SK-N-SH (cell line): ENCODE data around the gene CTLA4. TPM values are rescaled to one million over a fixed set of nuclear protein-coding genes. Genes with fewer than 3 reads are reported as not detected.

Experiments used
- CTCF ChIA-PET: fragments of 300-600, 350-600 bp; formaldehyde crosslinking; extraction: SDS; loops from one replicate; lab custom pipeline; 2021; lab: Yijun Ruan, JAX
- POLR2A ChIA-PET: fragments of 350-600 bp; sonication (Branson Sonifier 250); formaldehyde crosslinking; extraction: SDS; loops from one replicate; lab custom pipeline; 2020; ENCODE audit warnings: antibody characterized with exemption, inconsistent platforms; lab: Yijun Ruan, JAX
- DNase-seq: peaks from one replicate; pipeline ENCODE4 v3.0.0; 2012
- H2AFZ ChIP-seq: fragments of 200-600 bp; sonication (generic); 2 replicates; pipeline ENCODE4 v1.8.1; 2016; ENCODE audit warnings: antibody characterized with exemption, mild to moderate bottlenecking, low read depth
- H3F3A ChIP-seq: fragments of 200-600 bp; sonication (generic); replicated peaks from 2 replicates; pipeline ENCODE3; 2016; ENCODE audit warnings: antibody characterized with exemption, mild to moderate bottlenecking; ENCODE audit not compliant: insufficient read depth
- H3K27ac ChIP-seq, 2 experiments: fragments of 200-500 bp in 1 of 2; fragments of 200-600 bp in 1 of 2; sonication (Bioruptor generic) in 1 of 2; sonication (generic), shearing (Covaris generic) in 1 of 2; 2 replicates each; pipeline versions ENCODE4 v1.5.1 to v1.6.1; 2014 to 2016; ENCODE audit warnings: low read depth in 2 of 2, inconsistent platforms in 1 of 2, low read length in 1 of 2, mild to moderate bottlenecking in 1 of 2, mixed read lengths in 1 of 2
- H3K27me3 ChIP-seq: fragments of 200-600 bp; sonication (generic), shearing (Covaris generic); 2 replicates; pipeline ENCODE4 v1.6.1; 2016; ENCODE audit warnings: mixed run types; ENCODE audit not compliant: insufficient read depth
- H3K36me3 ChIP-seq, 2 experiments: fragments of 200-500 bp in 1 of 2; fragments of 200-600 bp in 1 of 2; sonication (Bioruptor generic) in 1 of 2; sonication (generic) in 1 of 2; replicated peaks in 1 of 2; 2 replicates each; pipeline versions ENCODE3 to v1.5.1; 2014 to 2016; ENCODE audit warnings: low read length in 1 of 2, mild to moderate bottlenecking in 1 of 2; ENCODE audit not compliant: insufficient read depth in 2 of 2, control insufficient read depth in 1 of 2
- H3K4me1 ChIP-seq, 2 experiments: fragments of 200-500 bp in 1 of 2; fragments of 200-600 bp in 1 of 2; sonication (Bioruptor generic) in 1 of 2; sonication (generic), shearing (Covaris generic) in 1 of 2; 2 replicates each; pipeline versions ENCODE4 v1.5.1 to v1.6.1; 2014 to 2016; ENCODE audit warnings: low read depth in 1 of 2, low read length in 1 of 2, mixed run types in 1 of 2; ENCODE audit not compliant: insufficient read depth in 2 of 2, control insufficient read depth in 1 of 2
- H3K4me2 ChIP-seq: fragments of 200-600 bp; sonication (generic), shearing (Covaris generic); 2 replicates; pipeline ENCODE4 v1.6.1; 2017; ENCODE audit warnings: mixed run types
- H3K4me3 ChIP-seq, 2 experiments: fragments of 200-500 bp in 1 of 2; fragments of 200-600 bp in 1 of 2; sonication (Bioruptor generic) in 1 of 2; sonication (generic), shearing (Covaris generic) in 1 of 2; 2 replicates each; pipeline versions ENCODE4 v1.5.1 to v1.8.1; 2014 to 2016; ENCODE audit warnings: low read depth in 2 of 2, inconsistent platforms in 1 of 2, low read length in 1 of 2, mild to moderate bottlenecking in 1 of 2, mixed read lengths in 1 of 2, moderate library complexity in 1 of 2
- H3K79me2 ChIP-seq: fragments of 200-600 bp; sonication (generic); 2 replicates; pipeline ENCODE4 v1.8.1; 2017; ENCODE audit warnings: mild to moderate bottlenecking; ENCODE audit not compliant: insufficient read depth
- H3K9ac ChIP-seq: fragments of 200-600 bp; sonication (generic); 2 replicates; pipeline ENCODE4 v1.6.1; 2017; ENCODE audit warnings: mixed run types
- H3K9me2 ChIP-seq: fragments of 200-600 bp; sonication (generic); 2 replicates; pipeline ENCODE4 v1.6.1; 2017; ENCODE audit warnings: mixed run types
- H3K9me3 ChIP-seq: fragments of 200-600 bp; sonication (generic); 2 replicates; pipeline ENCODE4 v1.6.1; 2017; ENCODE audit warnings: mixed run types, mild to moderate bottlenecking, moderate library complexity
- H4K20me1 ChIP-seq: fragments of 200-600 bp; sonication (generic); 2 replicates; pipeline ENCODE4 v1.6.1; 2017; ENCODE audit warnings: mild to moderate bottlenecking, mixed run types; ENCODE audit not compliant: insufficient read depth
- CTCF ChIP-seq: fragments of 200-600 bp; sonication (generic); IDR thresholded peaks from 2 replicates; pipeline ENCODE4 v1.6.1; 2017; ENCODE audit warnings: antibody characterized with exemption, mild to moderate bottlenecking, moderate library complexity
- ELF1 ChIP-seq: IDR thresholded peaks from 2 replicates; pipeline ENCODE4 v1.4.0; 2012
- EP300 ChIP-seq, 2 experiments: IDR thresholded peaks; 2 replicates each; pipeline versions ENCODE4 v1.4.0 to v1.6.1; 2012; ENCODE audit warnings: borderline replicate concordance in 1 of 2, low read depth in 1 of 2, low read length in 1 of 2
- EZH2phosphoT487 ChIP-seq: fragments of 200-600 bp; sonication (generic); IDR thresholded peaks from 2 replicates; pipeline ENCODE4 v1.6.1; 2017; ENCODE audit warnings: low read depth, mixed run types, mild to moderate bottlenecking, antibody characterized with exemption, moderate library complexity, borderline replicate concordance
- FOSL2 ChIP-seq: IDR thresholded peaks from 2 replicates; pipeline ENCODE4 v1.4.0; 2012; ENCODE audit warnings: low read depth, mild to moderate bottlenecking, moderate library complexity, borderline replicate concordance
- GABPA ChIP-seq: IDR thresholded peaks from 2 replicates; pipeline ENCODE4 v1.4.0; 2012; ENCODE audit warnings: low read depth, mild to moderate bottlenecking
- IRF3 ChIP-seq: fragments of 150-350 bp; IDR thresholded peaks from 2 replicates; pipeline ENCODE4 v1.6.1; 2016; ENCODE audit warnings: mild to moderate bottlenecking, low read depth, low read length
- JUND ChIP-seq: IDR thresholded peaks from 2 replicates; pipeline ENCODE4 v1.4.0; 2012
- MXI1 ChIP-seq: IDR thresholded peaks from 2 replicates; pipeline ENCODE4 v1.6.1; 2012; ENCODE audit warnings: mild to moderate bottlenecking, low read depth, low read length, improper control_type of control experiment
- NRF1 ChIP-seq: IDR thresholded peaks from 2 replicates; pipeline ENCODE4 v1.6.1; 2012; ENCODE audit warnings: low read depth, mild to moderate bottlenecking, low read length
- POLR2AphosphoS5 ChIP-seq: IDR thresholded peaks from 2 replicates; pipeline ENCODE4 v1.6.1; 2012; ENCODE audit warnings: low read depth, low read length
- RCOR1 ChIP-seq: fragments of 150-350 bp; IDR thresholded peaks from 2 replicates; pipeline ENCODE4 v1.6.1; 2017; ENCODE audit warnings: antibody characterized with exemption, low read length
- RXRA ChIP-seq: IDR thresholded peaks from 2 replicates; pipeline ENCODE4 v1.4.0; 2012; ENCODE audit warnings: low read depth, mild to moderate bottlenecking, borderline replicate concordance
- SIN3A ChIP-seq: IDR thresholded peaks from 2 replicates; pipeline ENCODE4 v1.6.1; 2012; ENCODE audit warnings: low read depth, mild to moderate bottlenecking, low read length, moderate library complexity, borderline replicate concordance
- SMC3 ChIP-seq: IDR thresholded peaks from 2 replicates; pipeline ENCODE4 v1.6.1; 2012; ENCODE audit warnings: low read depth, low read length, improper control_type of control experiment
- TAF1 ChIP-seq: IDR thresholded peaks from 2 replicates; pipeline ENCODE4 v1.6.1; 2012; ENCODE audit warnings: low read depth, mild to moderate bottlenecking, low read length, moderate library complexity, borderline replicate concordance
- TCF12 ChIP-seq: IDR thresholded peaks from 2 replicates; pipeline ENCODE4 v1.4.0; 2012
- USF2 ChIP-seq: fragments of 150-350 bp; IDR thresholded peaks from 2 replicates; pipeline ENCODE4 v1.6.1; 2017; ENCODE audit warnings: antibody characterized with exemption, low read length, low read depth, borderline replicate concordance
- YY1 ChIP-seq: IDR thresholded peaks from 2 replicates; pipeline ENCODE4 v1.4.0; 2012; ENCODE audit warnings: low read depth, mild to moderate bottlenecking
- WGBS: methylation state at CpG from one replicate; pipeline ENCODE4 v1.1.6; 2017; ENCODE audit warnings: low lambda C conversion rate; 5-methylcytosine and 5-hydroxymethylcytosine counted together
- polyA plus RNA-seq, 3 experiments: library from polyadenylated mRNA; depleted of rRNA; stranded (reverse); fragments of >200 nt; gene quantifications; 2 replicates each; pipeline ENCODE4 v1.2.3, GENCODE V29; 2012

CTLA4 gene
- polyA plus RNA-seq, 1 of the 3 experiments (the other 2 are of a cell fraction), result not detected

- no peak overlapping the region for H3K27ac ChIP-seq
- no peaks in the 10 kb centered on the region for H3K27me3 ChIP-seq
- H3K4me2 ChIP-seq, result no peak overlapping the region
- no peaks in the 10 kb centered on the region for H3K79me2 ChIP-seq
- H2AFZ ChIP-seq, result no peak overlapping the region
- H3K9ac ChIP-seq, result no peak overlapping the region
- ChIA-PET POLR2A (no interaction called here), CTCF (interaction anchor here (1.3 to 1.8 kb wide), 3 partner anchors 9 to 31 kb away, joined by 4 to 7 read pairs (median 7); no protein-coding TSS in a partner anchor)
- no peaks in the 10 kb centered on the region for H3K36me3 ChIP-seq
- no peaks in the 10 kb centered on the region for H3F3A ChIP-seq
- H3K9me2 ChIP-seq, result no peaks in the 10 kb centered on the region
- DNase-seq, result no peak
- no peaks in the 10 kb centered on the region for H3K4me1 ChIP-seq
- H4K20me1 ChIP-seq, result no peaks in the 10 kb centered on the region
- no peak for TF ChIP-seq JUND
- TF ChIP-seq NRF1, result no peak
- TF ChIP-seq TAF1, result no peak
- TF ChIP-seq SIN3A, result no peak
- TF ChIP-seq MXI1, result no peak
- no peak for TF ChIP-seq GABPA
- no peak for TF ChIP-seq EZH2phosphoT487
- TF ChIP-seq EP300 (IDR thresholded peaks at IDR 0.05; ENCODE audit: borderline replicate concordance in 1 of 2, low read depth in 1 of 2, low read length in 1 of 2), result no peak
- TF ChIP-seq YY1, result no peak
- TF ChIP-seq CTCF, result no peak
- no peak for TF ChIP-seq SMC3
- no peak for TF ChIP-seq POLR2AphosphoS5
- TF ChIP-seq USF2, result no peak
- no peak for TF ChIP-seq RCOR1
- no peak for TF ChIP-seq IRF3
- no peak for TF ChIP-seq FOSL2
- TF ChIP-seq TCF12, result no peak
- TF ChIP-seq ELF1, result no peak
- no peak for TF ChIP-seq RXRA
- H3K9me3 ChIP-seq, result peaks cover 7% of the 10 kb centered on the region; the same call in 1 of the 2 replicates
- 28% methylated on average over 2 of the region's 2 CpGs for WGBS
- no peak overlapping the region for H3K4me3 ChIP-seq
These were observed 30.0 kb downstream of the CTLA4 start for GRCh38 chr2:203897544-203897943.
